ENCODE data around the gene TSPEAR.

Gene TSPEAR

DNA sequence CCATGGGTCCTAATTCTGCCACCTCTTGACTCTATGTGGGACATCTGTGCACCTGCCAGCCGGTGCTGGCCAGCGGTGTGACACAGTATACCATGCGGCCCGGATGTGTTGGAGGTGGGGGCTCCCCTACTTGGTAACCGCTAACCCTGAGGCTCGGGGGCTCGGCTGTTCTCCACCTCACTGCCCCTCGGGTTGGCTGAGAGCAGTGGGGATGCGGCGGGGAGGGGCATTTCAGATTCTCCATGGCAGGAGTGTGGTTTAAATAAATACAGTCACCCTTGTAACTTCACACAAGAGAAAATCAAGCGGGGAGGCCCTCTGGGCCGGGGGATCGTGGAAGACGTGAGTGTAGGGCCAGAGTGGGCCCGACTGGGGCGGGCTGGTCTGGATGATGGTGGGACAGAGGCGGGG is 182.4 kb downstream of the TSPEAR start:
- H3K4me3 ChIP-seq (ENCODE audit: low read depth, low read length), result no peak overlapping the region
- no peak for DNase-seq (ENCODE audit: low read depth)

DNA sequence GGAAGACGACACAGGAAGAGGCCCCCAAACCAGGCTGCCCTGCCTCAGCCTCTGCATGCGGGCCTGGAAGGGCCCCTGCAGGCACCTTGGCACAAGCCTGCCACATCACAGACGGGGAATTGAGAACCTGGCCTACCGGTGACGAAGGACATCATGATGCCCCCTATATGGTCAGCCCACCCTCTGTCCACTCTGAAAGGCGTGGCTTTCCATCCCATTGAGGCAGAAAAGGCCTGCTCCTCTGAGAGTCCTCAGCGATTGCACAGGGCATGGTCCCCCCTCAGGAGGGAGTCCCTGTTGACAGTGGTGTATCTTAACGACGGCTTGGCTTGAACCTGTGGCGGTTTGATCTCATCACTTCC is 182.8 kb downstream of the TSPEAR start:
- H3K4me3 ChIP-seq (ENCODE audit: low read depth, low read length), result no peak overlapping the region
- no peak for DNase-seq (ENCODE audit: low read depth)

DNA sequence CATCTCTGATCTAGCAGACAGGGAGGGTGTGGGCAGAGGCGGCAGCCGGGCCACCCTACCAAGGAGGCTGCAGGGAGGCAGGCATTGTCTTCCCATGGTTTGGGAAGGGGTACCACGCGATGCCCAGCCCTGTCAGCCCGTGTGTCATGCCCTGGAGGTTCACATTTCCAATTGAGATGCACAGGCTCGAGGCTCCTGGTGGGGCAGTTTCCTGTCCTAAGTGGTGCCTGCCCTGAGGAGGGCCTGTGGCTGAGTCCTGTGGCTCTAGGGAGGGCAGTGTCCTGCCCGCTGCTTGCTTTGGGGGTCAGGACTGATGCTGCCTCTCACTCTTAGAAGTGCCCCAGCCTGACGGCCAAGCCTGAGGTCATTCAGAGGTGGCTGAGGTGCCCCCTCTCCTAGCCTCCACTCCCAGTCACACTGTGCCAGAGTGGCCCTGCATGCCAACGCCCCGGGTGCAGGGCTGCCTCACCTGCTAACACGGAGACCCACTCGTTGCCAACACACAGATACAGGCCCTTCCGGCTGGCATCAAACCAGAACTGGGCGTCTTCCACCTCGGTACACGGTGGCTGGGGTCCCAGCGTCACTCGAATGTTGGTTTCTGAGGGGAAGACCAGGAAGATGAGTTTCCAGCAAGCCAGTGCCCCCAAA is 183.3 kb downstream of the TSPEAR start:
- H3K4me3 ChIP-seq (ENCODE audit: low read depth, low read length), result no peak overlapping the region
- DNase-seq (ENCODE audit: low read depth), result no peak

DNA sequence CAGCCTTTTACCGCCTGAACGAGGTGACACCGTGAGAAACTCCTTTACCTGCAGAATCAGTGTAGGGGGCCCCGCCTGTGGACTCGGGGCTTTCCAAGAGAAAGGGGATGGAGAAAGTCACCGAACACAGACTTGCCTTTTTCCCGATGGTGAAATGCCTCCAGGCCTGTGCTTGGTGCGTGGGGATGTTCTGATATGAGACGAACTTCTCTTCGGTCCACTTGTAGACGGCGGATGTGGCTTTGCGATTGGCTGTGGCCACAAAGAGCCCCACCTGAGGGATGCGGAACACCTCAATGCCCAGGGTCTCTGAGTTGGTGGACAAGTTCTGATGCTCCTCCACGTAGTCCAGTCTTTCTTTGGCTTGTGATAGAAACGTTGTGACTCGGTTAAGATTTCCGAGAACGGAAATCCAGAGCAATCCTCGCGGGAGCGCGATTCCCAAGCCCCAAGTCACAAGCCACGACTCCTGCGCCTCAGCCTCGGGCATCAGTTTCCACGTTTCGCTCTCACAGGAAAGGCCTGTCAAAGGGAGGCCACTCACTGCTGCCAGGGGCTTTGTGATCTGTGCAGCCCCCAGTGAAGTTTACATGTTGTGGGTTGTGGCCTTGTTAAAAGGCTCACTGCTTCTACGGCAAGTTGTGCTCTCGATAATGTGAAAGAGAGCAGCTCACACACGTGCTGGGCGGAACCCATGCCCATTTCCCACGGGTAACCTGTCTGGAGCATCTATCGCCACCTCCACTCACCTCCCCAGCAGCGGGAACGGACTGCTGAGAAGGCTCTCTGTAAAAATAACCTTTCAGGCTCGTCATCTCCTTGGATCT is 184.0 kb downstream of the TSPEAR start:
- DNase-seq (ENCODE audit: low read depth), result no peak
- H3K4me3 ChIP-seq (ENCODE audit: low read depth, low read length), result no peak overlapping the region

DNA sequence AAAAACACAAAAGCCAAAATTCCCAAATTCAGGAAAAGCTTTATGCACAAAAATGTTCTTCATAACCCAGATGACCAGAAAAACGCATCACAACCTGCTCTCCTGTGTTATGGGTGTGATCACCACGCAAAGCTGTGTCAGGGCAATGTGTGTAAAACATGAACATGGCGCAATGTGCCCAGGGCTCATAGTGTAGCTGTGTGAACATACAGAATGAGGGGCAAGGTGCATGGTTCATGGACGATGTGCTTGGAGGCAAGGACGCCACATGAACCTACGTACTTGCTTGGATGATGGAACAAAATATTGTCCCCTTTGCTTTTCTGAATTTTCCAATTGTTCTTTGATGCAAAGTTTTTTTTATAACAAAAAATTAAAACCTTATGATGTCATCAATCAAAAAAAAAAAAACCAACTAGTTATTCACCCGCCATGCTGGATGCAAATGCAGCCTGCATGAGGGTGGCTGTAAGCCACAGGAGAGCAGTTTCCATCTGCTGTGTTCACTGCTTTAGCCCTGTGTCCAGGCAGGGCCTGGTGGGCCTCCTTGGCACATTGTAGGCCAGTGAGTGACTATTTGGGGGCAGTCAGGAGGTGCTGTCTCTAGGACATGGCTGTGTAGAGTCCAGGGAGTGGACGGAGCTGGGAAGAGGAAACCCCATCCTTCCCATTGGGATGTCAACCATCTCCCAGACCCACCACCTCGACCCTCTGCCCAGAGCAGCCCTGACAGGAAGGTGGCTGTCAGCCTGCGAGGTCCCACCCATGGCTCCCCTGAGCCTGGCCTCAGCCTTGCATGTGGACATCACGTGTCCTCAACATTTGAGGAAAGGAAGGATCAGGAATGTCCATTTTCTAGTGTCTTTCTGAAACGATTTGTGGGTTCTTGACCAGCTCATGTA is 185.0 kb downstream of the TSPEAR start:
- no peak for DNase-seq (ENCODE audit: low read depth)
- H3K4me3 ChIP-seq (ENCODE audit: low read depth, low read length), result no peak overlapping the region

DNA sequence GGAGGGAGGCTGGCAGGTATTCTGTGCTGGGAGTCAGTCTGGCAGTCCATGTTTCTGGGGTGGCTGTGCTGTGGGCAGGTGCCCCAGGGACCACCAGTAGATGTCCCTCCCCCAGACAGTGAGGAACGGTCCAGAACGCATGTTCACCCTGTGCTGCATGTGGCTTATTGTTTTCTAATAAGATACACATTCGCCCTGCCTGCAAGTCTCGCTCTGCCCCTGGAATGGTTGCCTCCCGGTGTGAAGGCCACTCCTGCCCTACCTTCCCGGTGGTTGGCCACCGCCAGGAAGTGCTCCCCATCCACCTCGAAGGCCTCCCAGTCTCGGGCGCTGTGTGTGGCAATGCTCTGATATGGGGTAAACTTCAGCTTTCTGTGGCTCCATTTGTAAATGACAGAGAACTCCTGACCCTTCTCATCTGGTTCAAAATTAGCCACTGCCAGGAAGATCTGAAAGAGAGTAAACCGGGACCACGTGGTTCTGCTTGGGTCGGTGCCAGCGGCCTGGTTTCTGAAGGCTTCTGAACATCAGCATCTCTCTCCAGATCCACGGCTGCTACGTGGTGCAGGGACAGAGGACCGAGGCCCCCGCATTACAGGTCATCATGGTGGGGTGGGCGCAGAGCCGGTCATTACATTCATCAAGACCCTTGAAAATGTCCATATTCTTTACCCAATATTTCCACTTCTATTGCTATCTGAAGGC is 185.8 kb downstream of the TSPEAR start:
- no peak overlapping the region for H3K4me3 ChIP-seq (ENCODE audit: low read depth, low read length)
- DNase-seq (ENCODE audit: low read depth), result no peak

DNA sequence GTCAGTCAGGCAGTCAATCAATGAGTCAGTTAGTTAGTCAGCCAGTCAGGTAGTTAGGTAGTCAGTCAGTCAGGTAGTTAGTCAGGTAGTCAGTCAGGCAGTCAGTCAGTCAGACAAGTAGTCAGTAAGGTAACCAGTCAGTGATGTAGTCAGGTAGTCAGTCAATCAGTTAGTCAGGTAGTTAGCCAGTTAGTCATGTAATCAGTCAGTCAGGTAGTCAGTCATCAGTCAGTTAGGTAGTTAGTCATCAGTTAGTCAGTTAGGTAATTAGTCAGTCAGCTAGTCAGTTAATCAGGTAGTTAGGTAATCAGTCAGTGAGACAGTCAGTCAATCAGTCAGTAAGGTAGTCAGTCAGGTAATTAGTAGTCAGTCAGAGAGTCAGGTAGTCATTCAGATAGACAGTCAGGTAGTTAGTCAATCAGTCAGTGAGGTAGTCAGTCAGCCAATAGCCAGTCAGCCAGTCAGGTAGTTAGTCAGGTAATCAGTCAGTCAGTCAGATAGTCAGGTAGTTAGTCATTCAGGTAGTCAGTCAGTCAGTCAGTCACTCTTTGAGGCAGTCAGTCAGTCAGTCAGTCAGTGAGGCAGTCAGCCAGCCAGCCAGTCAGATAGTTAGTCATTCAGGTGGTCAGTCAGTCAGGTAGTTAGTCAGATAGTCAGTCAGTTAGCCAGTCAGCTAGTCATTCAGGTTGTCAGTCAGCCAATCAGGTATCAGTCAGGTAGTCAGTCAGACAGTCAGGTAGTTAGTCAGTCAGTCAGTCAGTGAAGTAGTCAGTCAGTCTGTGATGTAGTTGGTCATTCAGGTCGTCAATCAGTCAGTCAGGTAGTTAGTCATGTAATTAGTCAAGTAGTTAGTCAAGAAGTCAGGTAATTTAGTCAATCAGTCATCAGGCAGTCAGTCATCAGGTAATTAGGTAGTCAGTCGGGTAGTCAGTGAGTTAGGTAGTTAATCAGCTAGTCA is 186.7 kb downstream of the TSPEAR start:
- H3K4me3 ChIP-seq (ENCODE audit: low read depth, low read length), result no peak overlapping the region
- no peak for DNase-seq (ENCODE audit: low read depth)

DNA sequence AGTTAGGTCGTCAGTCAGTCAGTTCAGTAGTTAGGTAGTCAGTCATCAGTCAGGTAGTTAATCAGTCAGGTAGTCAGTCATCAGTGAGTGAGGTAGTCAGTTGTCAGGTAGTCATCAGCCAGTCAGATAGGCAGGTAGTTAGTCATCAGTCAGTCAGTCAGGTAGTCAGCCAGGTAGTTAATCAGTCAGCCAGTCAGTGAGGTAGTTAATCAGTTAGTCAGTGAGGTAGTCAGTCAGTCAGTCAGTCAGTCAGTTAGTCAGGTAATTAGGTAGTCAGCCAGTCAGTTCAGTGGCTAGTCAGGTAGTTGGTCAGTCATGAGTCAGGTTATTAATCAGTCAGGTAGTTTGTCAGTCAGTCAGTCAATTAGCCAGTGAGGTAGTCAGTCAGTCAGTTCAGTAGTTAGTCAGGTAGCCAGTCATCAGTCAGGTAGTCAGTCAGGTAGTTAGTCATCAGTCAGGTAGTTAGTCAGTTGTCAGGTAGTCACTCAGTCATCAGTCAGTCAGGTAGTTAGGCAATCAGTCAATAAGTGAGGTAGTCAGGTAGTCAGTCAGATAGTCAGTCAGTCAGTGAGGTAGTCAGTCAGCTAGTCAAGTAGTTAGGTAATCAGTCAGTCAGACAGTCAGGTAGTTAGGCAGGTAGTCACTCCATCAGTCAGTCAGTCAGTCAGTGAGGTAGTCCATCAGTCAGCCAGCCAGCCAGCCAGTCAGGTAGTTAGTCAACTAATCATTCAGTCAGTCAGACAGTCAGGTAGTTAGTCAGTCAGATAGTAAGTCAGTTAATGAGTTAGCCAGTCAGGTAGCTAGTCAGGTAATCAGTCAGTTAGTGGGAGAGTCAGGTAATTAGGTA is 187.6 kb downstream of the TSPEAR start:
- no peak for DNase-seq (ENCODE audit: low read depth)
- H3K4me3 ChIP-seq (ENCODE audit: low read depth, low read length), result no peak overlapping the region

DNA sequence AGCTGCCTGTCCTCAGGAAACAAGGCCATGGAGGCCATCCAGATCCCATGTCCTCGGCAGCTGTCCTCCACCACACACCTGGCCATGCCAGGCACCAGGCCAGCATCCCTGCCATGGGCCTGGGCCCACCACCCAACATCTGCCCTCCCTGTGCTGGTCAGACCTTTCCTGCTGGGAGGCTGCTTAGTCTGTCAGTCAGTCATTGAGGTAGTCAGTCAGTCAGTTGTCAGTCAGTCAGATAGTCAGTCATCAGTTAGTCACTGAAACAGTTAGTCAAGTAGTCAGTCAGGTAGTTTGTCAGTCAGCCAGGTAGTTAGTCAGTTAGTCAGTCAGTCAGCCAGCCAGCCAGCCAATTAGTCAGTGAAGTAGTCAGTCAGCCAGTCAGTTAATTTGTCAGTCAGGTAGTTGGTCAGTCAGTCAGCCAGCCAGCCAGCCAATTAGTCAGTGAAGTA is 188.6 kb downstream of the TSPEAR start:
- H3K4me3 ChIP-seq (ENCODE audit: low read depth, low read length), result no peak overlapping the region
- no peak for DNase-seq (ENCODE audit: low read depth)

DNA sequence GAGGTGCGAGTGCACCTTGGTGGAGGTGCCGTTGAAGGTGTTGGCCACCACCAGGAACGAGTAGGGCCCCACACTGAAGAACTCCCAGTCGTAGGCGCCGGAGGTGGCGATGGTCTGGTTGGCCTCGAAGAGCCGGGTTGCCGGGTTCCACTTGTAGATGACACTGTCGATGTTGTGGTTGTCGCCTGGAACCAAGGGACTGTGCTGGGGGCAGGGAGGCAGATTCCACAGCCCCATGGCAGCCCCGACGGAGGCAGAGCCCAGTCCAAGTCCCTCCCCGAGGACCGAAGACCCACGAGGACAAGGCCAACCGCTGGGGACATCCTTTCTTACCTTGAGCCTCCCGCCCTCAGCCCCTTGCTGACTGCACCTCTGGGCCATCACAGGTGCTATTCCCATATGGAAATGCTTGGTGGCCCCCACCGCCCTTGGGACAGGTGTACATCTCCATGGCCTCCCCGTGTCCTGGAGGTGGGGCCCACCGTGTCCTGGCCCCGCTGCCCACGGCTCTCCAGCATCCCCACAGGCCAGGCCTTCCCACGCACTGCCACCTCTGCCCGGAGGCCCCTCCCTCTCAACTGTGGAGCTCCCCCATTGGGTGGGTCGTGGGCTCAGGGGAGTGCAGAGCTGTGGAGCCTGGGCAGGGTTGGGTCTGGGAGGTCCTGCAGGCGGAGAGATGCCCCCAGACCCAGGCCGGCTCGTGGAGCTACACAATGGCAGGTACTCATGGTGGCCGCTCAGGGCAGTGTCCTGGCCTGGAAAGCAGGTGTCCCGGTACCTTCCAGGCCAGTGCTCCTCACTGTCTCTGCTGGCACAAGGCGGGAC is 189.2 kb downstream of the TSPEAR start:
- no peak for DNase-seq (ENCODE audit: low read depth)
- H3K4me3 ChIP-seq (ENCODE audit: low read depth, low read length), result no peak overlapping the region

DNA sequence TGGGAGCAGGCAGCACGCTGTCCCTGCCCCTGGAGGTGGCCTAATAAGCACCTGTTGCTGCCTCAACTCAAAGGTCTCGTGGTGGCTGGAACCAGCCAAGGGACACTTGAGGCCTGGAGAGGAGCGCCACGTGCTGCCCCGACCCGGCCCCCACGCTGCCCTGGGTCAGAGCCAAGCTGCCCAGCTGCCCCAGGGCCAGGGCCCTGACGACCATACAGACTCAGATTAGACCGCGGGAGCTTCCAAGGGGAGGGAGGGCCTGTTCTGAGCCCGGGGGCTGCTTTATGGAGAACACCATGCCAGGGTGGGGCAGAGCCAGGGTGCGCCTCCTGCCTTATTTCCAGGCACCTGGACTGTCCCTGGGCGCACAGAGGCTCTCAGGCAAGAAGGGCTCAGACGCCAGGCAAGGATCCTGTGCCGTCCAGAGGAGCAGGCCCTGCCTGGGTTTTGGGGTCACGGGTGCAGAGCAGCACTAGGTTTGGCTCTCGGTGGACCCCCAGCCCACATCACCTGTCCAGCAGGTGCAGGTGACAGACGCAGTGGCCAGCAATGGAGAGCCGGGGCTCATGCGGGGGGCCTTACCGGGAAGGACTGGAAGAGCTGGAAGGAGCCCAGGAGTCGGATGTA is 190.0 kb downstream of the TSPEAR start:
- DNase-seq (ENCODE audit: low read depth), result no peak
- no peak overlapping the region for H3K4me3 ChIP-seq (ENCODE audit: low read depth, low read length)

DNA sequence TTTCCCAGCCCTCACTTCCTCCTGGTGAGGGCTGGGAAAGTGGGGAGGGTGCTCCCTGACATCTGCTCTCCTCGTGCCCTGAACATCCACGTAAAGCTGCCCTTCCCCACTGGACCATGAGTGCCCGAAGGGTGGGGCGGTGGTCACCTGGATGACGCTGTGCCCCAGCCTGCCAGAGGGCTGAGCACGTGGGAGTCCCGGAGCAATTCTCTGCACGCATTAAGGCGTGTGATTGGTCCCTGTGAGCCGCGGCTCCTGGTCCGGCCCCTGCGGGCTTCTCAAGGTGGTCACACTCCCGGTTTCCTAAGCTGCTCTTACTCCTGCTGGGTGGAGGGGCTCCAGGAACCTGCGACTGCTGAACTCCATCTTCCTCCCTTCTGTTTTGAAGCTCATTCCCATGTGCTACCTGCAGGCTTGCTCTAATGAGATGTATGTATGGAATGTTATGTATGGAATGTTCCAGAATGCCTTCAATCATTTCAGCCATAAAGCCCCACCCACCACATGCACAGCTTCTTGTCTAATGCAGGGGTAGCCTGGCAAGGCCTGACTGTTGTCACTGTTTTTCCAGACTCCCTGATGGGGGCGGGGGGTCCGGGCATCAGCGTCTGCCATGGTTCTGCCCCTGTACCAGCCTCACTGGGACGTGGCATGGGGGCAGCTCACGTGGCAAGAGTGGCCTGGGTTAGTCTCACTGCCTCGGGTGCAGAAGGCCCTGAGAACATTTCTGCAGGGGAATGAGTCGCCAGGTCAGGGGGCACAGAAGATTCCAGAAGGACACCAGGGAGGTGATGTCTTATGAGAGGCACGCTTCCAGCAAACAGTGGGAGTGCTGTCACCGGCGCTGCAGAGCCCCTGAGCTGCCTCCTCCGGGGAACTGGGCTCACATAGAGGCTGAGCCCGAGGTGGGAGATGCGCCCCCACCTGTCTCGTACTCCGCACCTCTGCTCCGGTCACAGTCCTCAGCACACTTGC is 190.8 kb downstream of the TSPEAR start:
- no peak for DNase-seq (ENCODE audit: low read depth)
- no peak overlapping the region for H3K4me3 ChIP-seq (ENCODE audit: low read depth, low read length)

DNA sequence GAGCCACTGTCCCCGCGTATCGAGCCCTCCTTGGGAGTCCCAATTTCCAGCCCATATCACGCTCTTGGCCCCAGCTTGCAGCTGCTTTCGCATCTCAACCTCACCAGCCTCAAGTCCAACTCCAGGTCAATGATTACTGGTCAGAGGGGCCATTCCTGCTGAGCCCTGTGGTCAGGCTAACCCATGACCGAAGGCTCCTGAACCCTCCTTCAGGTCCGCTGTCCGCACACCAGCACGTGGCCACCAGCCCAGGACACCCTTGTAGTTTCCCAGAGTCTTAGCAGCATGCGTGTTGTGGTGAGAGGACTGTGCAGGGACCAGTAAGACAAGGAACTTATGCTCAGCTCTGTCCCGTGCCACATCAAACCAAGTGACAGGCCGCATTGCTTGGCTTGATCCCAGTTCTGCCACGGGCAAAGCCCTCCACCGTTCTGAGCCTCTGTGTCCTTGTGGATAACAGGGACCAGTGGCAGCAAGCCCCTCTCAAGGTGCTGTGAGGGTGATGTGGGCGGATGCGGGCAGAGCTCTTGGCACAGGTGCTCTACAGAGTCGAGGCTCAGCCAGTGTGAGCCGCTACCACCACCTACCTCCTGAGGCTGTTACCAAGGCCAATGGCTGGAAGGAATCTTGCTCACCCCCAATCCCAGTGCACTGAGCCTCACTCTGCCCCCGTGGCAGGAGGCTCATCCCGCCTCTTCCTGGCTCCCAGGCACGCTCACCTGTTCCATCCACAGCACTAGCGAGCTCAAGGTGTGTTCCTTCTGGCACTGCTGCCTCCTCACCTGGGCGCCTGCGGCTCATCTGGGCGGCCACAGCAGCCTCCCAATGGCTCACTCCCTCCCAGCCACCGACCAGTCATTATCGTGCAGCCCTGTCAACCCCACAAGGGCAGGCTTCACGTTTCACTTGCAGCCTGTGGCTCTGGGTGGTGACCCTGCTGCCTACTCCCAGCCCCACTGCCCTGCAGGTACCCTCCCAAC is 191.7 kb downstream of the TSPEAR start:
- DNase-seq (ENCODE audit: low read depth), result no peak
- H3K4me3 ChIP-seq (ENCODE audit: low read depth, low read length), result no peak overlapping the region

DNA sequence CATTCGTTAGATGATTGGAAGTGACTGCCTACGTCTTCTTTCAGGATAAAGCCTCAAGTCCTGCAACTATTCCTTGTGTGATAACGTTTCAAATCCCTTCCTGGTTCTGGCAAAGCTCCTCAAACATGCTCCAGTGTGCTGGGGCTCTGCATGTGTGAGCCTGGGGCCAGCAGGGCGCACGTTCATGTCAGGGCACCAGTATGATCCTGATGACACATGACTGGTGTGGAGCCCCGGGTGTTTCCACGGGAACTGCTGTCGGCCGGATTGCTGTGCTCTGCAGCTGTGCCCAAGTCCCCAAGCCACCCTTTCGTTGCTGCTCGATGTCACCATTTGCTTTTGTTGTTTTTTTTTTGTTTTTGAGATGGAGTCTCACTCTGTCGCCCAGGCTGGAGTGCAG is 192.7 kb downstream of the TSPEAR start:
- no peak overlapping the region for H3K4me3 ChIP-seq (ENCODE audit: low read depth, low read length)
- DNase-seq (ENCODE audit: low read depth), result no peak
